H9 (cell line): ENCODE measurements around the gene CHD1. TPM values are rescaled to one million over a fixed set of nuclear protein-coding genes. Genes with fewer than 3 reads are reported as not detected.

ENCODE experiments used
- DNase-seq: peaks from one replicate; pipeline ENCODE4 v3.0.0-alpha.2; 2017
- H2AFZ ChIP-seq: one replicate; pipeline ENCODE4 v1.6.1; 2013; ENCODE audit warnings: mild to moderate bottlenecking, low read length, control low read depth, moderate library complexity
- H2AK5ac ChIP-seq: 2 replicates; pipeline ENCODE4 v1.6.1; 2013; ENCODE audit warnings: low read length, control low read depth, mixed read lengths; ENCODE audit not compliant: insufficient read length
- H2BK120ac ChIP-seq: one replicate; pipeline ENCODE4 v1.6.1; 2013; ENCODE audit warnings: low read depth, mild to moderate bottlenecking, low read length, control low read depth, inconsistent platforms; ENCODE audit not compliant: poor library complexity, severe bottlenecking
- H2BK12ac ChIP-seq: 2 replicates; pipeline ENCODE4 v1.6.1; 2013; ENCODE audit warnings: low read length, control low read depth, mixed read lengths, low read depth; ENCODE audit not compliant: insufficient read length
- H2BK15ac ChIP-seq: 2 replicates; pipeline ENCODE4 v1.6.1; 2013; ENCODE audit warnings: low read depth, low read length, control low read depth
- H2BK20ac ChIP-seq: one replicate; pipeline ENCODE4 v1.6.1; 2013; ENCODE audit warnings: low read depth, mild to moderate bottlenecking, low read length, control low read depth, inconsistent platforms; ENCODE audit not compliant: poor library complexity, severe bottlenecking
- H2BK5ac ChIP-seq: 2 replicates; pipeline ENCODE4 v1.6.1; 2013; ENCODE audit warnings: low read length, control low read depth, mixed read lengths; ENCODE audit not compliant: insufficient read length
- H3K14ac ChIP-seq: 2 replicates; pipeline ENCODE4 v1.6.1; 2013; ENCODE audit warnings: low read length, control low read depth; ENCODE audit not compliant: insufficient read depth
- H3K18ac ChIP-seq: 2 replicates; pipeline ENCODE4 v1.6.1; 2013; ENCODE audit warnings: low read depth, mild to moderate bottlenecking, mixed read lengths, low read length, control low read depth; ENCODE audit not compliant: insufficient read length
- H3K23ac ChIP-seq: 2 replicates; pipeline ENCODE4 v1.6.1; 2013; ENCODE audit warnings: low read length, control low read depth, mixed read lengths, low read depth; ENCODE audit not compliant: insufficient read length
- H3K23me2 ChIP-seq: 2 replicates; pipeline ENCODE4 v1.6.1; 2013; ENCODE audit warnings: low read depth, mild to moderate bottlenecking, mixed read lengths, low read length, control low read depth; ENCODE audit not compliant: insufficient read length, poor library complexity, severe bottlenecking
- H3K27ac ChIP-seq: 2 replicates; pipeline ENCODE4 v1.5.1; 2013; ENCODE audit warnings: low read length, control low read depth, mixed read lengths, low read depth; ENCODE audit not compliant: insufficient read length
- H3K27me3 ChIP-seq: 2 replicates; pipeline ENCODE4 v1.6.1; 2013; ENCODE audit warnings: low read length, control low read depth, inconsistent platforms; ENCODE audit not compliant: insufficient read depth
- H3K4ac ChIP-seq: 2 replicates; pipeline ENCODE4 v1.6.1; 2013; ENCODE audit warnings: low read depth, mild to moderate bottlenecking, control low read depth, inconsistent platforms, low read length, moderate library complexity
- H3K4me1 ChIP-seq: 2 replicates; pipeline ENCODE4 v1.6.1; 2013; ENCODE audit warnings: low read length, control low read depth, inconsistent platforms; ENCODE audit not compliant: insufficient read depth
- H3K4me2 ChIP-seq: 2 replicates; pipeline ENCODE4 v1.6.1; 2013; ENCODE audit warnings: low read length, control low read depth, mixed read lengths; ENCODE audit not compliant: insufficient read length, insufficient read depth
- H3K56ac ChIP-seq: 2 replicates; pipeline ENCODE4 v1.6.1; 2013; ENCODE audit warnings: low read depth, mild to moderate bottlenecking, mixed read lengths, low read length, control low read depth; ENCODE audit not compliant: insufficient read length
- H3K79me1 ChIP-seq: 2 replicates; pipeline ENCODE4 v1.6.1; 2013; ENCODE audit warnings: low read depth, mild to moderate bottlenecking, moderate library complexity, low read length, control low read depth, inconsistent platforms; ENCODE audit not compliant: insufficient read depth, poor library complexity, severe bottlenecking
- H3K79me2 ChIP-seq: 2 replicates; pipeline ENCODE4 v1.6.1; 2013; ENCODE audit warnings: low read length, control low read depth, inconsistent platforms; ENCODE audit not compliant: insufficient read depth
- H3K9ac ChIP-seq: 2 replicates; pipeline ENCODE4 v1.6.1; 2013; ENCODE audit warnings: low read length, control low read depth, mixed read lengths; ENCODE audit not compliant: insufficient read length; ENCODE audit errors: extremely low read depth
- H3K9me3 ChIP-seq: one replicate; pipeline ENCODE4 v1.6.1; 2013; ENCODE audit warnings: low read depth, low read length, inconsistent platforms; ENCODE audit not compliant: control insufficient read depth
- H3T11ph ChIP-seq: one replicate; pipeline ENCODE4 v1.6.1; 2013; ENCODE audit warnings: mild to moderate bottlenecking, low read length, control low read depth, inconsistent platforms
- H4K20me1 ChIP-seq: one replicate; pipeline ENCODE4 v1.6.1; 2013; ENCODE audit not compliant: control insufficient read depth, insufficient read length, insufficient read depth
- H4K5ac ChIP-seq: 2 replicates; pipeline ENCODE4 v1.6.1; 2013; ENCODE audit warnings: low read depth, mild to moderate bottlenecking, mixed read lengths, low read length, control low read depth; ENCODE audit not compliant: insufficient read length
- H4K8ac ChIP-seq: replicated peaks from 2 replicates; pipeline ENCODE4 v1.6.1; 2013; ENCODE audit warnings: low read length, control low read depth, mixed read lengths, low read depth; ENCODE audit not compliant: insufficient read length
- H4K91ac ChIP-seq: 2 replicates; pipeline ENCODE4 v1.6.1; 2013; ENCODE audit warnings: low read depth, mild to moderate bottlenecking, moderate library complexity, mixed read lengths, low read length, control low read depth; ENCODE audit not compliant: insufficient read length
- H3K27ac Mint-ChIP-seq, 3 experiments: 2 replicates in 2 of 3; 3 replicates in 1 of 3; pipeline ENCODE4 v1.8.0; 2020 to 2021; ENCODE audit warnings: mixed read lengths in 3 of 3, mild to moderate bottlenecking in 1 of 3, moderate library complexity in 1 of 3
- H3K27me3 Mint-ChIP-seq: 2 replicates; pipeline ENCODE4 v1.8.0; 2021; ENCODE audit warnings: low read depth, mild to moderate bottlenecking, moderate library complexity, mixed read lengths
- H3K36me3 Mint-ChIP-seq, 3 experiments: 2 replicates in 2 of 3; 3 replicates in 1 of 3; pipeline ENCODE4 v1.8.0; 2020 to 2021; ENCODE audit warnings: low read depth in 3 of 3, mixed read lengths in 3 of 3; ENCODE audit not compliant: insufficient read depth in 1 of 3
- H3K4me1 Mint-ChIP-seq, 2 experiments: 2 replicates each; pipeline ENCODE4 v1.8.0; 2020; ENCODE audit warnings: mixed read lengths in 2 of 2
- H3K4me3 Mint-ChIP-seq, 2 experiments: 2 replicates in 1 of 2; 3 replicates in 1 of 2; pipeline ENCODE4 v1.8.0; 2020 to 2021; ENCODE audit warnings: mild to moderate bottlenecking in 2 of 2, mixed read lengths in 2 of 2, moderate library complexity in 1 of 2
- H3K9me3 Mint-ChIP-seq, 2 experiments: 2 replicates in 1 of 2; 3 replicates in 1 of 2; pipeline ENCODE4 v1.8.0; 2020; ENCODE audit warnings: mild to moderate bottlenecking in 2 of 2, mixed read lengths in 2 of 2, moderate library complexity in 1 of 2
- WGBS: extraction: QIAGEN DNeasy Blood & Tissue Kit; methylation state at CpG from one replicate; pipeline ENCODE4 v1.1.7; 2013; ENCODE audit warnings: missing lambda C conversion rate, low lambda C conversion rate, mixed read lengths; ENCODE audit not compliant: insufficient read length; ENCODE audit errors: extremely low coverage; 5-methylcytosine and 5-hydroxymethylcytosine counted together
- total RNA-seq: library from RNA; stranded (reverse); gene quantifications from 2 replicates; pipeline ENCODE4 v1.2.1, GENCODE V29; 2021
- TF ChIP-seq, protein P1 (sequence below): fragments of 200-600 bp; sonication (generic); conservative IDR thresholded peaks from 3 replicates; pipeline ENCODE4 v1.8.0; 2021; ENCODE audit warnings: antibody characterized with exemption, mild to moderate bottlenecking

The CHD1 gene
- total RNA-seq, 1 experiment from 2014 or later = 62.7 TPM

DNA sequence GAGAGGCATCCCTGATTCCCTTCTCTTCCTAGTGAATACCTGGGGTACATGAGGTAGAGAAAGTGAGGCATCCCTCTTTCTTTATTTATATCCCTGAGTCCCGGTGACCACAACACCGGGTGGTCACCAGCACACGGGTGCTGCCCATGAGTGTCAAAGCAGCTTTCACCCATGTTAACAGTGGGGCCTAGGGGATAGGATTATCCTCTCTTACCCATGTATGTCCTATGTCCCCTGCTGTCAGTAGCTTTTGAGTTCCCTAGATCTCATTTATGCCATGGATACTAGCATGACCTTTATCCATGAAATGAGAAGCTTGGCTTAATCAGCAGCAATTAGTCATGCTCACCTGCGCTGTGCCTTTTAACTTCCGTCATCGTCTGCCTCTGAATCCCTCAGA lies 83.9 kb downstream of the CHD1 start:
- Histone ChIP-seq H2BK20ac (no peak overlapping the region), H2BK120ac (no peak overlapping the region), H4K20me1 (no peaks in the 10 kb centered on the region), H2AFZ (no peak overlapping the region), H3K4me1 (no peaks in the 10 kb centered on the region), H3T11ph (no peak overlapping the region), H3K14ac (no peak overlapping the region), H3K56ac (no peak overlapping the region), H4K8ac (no peak overlapping the region), H2BK15ac (no peak overlapping the region), H3K27ac (no peak overlapping the region), H3K23me2 (no peaks in the 10 kb centered on the region), H3K79me1 (no peaks in the 10 kb centered on the region), H3K27me3 (no peaks in the 10 kb centered on the region), H3K4me2 (no peak overlapping the region), H2AK5ac (no peak overlapping the region), H3K18ac (no peak overlapping the region), H4K5ac (no peak overlapping the region), H4K91ac (no peak overlapping the region), H2BK5ac (no peak overlapping the region), H3K79me2 (no peaks in the 10 kb centered on the region), H2BK12ac (no peak overlapping the region), H3K9ac (no peak overlapping the region), H3K4ac (no peak overlapping the region), H3K9me3 (peaks cover 15% of the 10 kb centered on the region), H3K23ac (no peak overlapping the region)
- no CpG with 5 or more reads among the region's 6 CpGs for WGBS
- Mint-ChIP-seq H3K9me3 (peaks cover 42 to 45% of the 10 kb centered on the region in 2 experiments), H3K27ac (no peak overlapping the region), H3K4me3 (no peak overlapping the region), H3K27me3 (no peaks in the 10 kb centered on the region), H3K36me3 (peaks cover 15 to 42% (median 32%) of the 10 kb centered on the region in 3 experiments), H3K4me1 (peaks cover 0 to 5% of the 10 kb centered on the region in 2 experiments; a peak in 1 of 4 replicates)
- no peak for DNase-seq
- TF ChIP-seq, protein P1, sequence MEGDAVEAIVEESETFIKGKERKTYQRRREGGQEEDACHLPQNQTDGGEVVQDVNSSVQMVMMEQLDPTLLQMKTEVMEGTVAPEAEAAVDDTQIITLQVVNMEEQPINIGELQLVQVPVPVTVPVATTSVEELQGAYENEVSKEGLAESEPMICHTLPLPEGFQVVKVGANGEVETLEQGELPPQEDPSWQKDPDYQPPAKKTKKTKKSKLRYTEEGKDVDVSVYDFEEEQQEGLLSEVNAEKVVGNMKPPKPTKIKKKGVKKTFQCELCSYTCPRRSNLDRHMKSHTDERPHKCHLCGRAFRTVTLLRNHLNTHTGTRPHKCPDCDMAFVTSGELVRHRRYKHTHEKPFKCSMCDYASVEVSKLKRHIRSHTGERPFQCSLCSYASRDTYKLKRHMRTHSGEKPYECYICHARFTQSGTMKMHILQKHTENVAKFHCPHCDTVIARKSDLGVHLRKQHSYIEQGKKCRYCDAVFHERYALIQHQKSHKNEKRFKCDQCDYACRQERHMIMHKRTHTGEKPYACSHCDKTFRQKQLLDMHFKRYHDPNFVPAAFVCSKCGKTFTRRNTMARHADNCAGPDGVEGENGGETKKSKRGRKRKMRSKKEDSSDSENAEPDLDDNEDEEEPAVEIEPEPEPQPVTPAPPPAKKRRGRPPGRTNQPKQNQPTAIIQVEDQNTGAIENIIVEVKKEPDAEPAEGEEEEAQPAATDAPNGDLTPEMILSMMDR = no peak
